Measurements from ENCODE around the gene TRIM45.

Gene TRIM45, protein sequence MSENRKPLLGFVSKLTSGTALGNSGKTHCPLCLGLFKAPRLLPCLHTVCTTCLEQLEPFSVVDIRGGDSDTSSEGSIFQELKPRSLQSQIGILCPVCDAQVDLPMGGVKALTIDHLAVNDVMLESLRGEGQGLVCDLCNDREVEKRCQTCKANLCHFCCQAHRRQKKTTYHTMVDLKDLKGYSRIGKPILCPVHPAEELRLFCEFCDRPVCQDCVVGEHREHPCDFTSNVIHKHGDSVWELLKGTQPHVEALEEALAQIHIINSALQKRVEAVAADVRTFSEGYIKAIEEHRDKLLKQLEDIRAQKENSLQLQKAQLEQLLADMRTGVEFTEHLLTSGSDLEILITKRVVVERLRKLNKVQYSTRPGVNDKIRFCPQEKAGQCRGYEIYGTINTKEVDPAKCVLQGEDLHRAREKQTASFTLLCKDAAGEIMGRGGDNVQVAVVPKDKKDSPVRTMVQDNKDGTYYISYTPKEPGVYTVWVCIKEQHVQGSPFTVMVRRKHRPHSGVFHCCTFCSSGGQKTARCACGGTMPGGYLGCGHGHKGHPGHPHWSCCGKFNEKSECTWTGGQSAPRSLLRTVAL

DNA sequence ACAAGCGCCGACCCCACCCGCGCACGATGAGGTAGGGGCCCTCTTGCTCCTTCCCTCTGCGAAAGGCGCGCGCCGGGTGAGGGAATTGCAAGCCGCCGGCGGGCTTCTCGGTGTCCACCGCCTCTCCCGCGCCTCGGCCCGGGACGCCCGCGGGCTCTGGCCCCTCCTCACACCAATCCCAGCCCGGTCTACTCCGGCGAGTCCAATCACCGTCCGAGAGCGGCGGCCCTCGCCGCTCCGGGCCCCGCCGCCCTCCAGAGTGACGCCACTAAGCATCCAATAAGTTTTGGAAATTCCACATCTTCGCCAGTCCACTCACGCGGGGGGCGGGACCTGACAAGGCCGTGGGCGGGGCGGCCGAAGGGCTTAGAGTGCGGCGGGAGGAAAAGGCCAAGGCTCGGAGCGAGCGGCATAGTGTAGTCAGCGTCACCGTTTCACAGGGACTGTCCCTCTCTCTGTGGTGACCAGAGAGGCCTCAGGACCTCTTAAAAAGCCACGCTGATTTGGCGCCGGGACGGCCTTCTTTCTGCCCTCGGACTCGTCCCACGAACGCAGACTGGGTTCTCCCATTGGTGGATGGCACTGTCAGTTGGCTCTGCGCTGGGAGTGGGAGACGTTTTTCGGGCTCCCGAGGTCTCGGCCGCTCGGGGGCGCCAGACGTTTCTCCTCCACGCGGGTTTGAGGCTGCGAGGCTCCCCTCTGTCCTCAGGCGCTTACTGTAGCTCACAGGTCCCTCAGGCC lies at the start of gene TRIM45:
TRIM45 (minus strand) TSS at position 161 of the 741 bp plus-strand sequence. CDS start 548 bp downstream, outside the sequence.
- Histone ChIP-seq H3K4me2 (peak within 1 kb of the TSS; percentile 51), H3K27ac (no peak within 1 kb of the TSS), H3K27me3 (ENCODE audit: insufficient read depth, low read depth) (no peaks in the 10 kb centered on the region), H3K4me1 (ENCODE audit: low read depth, poor library complexity, severe bottlenecking) (no peaks in the 10 kb centered on the region), H3K9ac (peak within 1 kb of the TSS; percentile 37; the same call in 1 of the 2 replicates), H3K36me3 (ENCODE audit: insufficient read depth) (no peaks in the 10 kb centered on the region), H4K20me1 (ENCODE audit: insufficient read depth) (no peaks in the 10 kb centered on the region), H3K4me3 (IDR thresholded peaks at IDR 0.05; ENCODE audit: insufficient read depth, low read depth, low read length) (peak within 1 kb of the TSS; percentile 62), H3K79me2 (ENCODE audit: insufficient read depth, low read depth) (no peaks in the 10 kb centered on the region), H2AFZ (ENCODE audit: low read depth) (peak within 1 kb of the TSS; percentile 73)
- TF ChIP-seq, protein P1, sequence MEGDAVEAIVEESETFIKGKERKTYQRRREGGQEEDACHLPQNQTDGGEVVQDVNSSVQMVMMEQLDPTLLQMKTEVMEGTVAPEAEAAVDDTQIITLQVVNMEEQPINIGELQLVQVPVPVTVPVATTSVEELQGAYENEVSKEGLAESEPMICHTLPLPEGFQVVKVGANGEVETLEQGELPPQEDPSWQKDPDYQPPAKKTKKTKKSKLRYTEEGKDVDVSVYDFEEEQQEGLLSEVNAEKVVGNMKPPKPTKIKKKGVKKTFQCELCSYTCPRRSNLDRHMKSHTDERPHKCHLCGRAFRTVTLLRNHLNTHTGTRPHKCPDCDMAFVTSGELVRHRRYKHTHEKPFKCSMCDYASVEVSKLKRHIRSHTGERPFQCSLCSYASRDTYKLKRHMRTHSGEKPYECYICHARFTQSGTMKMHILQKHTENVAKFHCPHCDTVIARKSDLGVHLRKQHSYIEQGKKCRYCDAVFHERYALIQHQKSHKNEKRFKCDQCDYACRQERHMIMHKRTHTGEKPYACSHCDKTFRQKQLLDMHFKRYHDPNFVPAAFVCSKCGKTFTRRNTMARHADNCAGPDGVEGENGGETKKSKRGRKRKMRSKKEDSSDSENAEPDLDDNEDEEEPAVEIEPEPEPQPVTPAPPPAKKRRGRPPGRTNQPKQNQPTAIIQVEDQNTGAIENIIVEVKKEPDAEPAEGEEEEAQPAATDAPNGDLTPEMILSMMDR (conservative IDR thresholded peaks at IDR 0.05; ENCODE audit: low read depth, low read length): peak; percentile 59; the same call in 1 of the 2 replicates

DNA sequence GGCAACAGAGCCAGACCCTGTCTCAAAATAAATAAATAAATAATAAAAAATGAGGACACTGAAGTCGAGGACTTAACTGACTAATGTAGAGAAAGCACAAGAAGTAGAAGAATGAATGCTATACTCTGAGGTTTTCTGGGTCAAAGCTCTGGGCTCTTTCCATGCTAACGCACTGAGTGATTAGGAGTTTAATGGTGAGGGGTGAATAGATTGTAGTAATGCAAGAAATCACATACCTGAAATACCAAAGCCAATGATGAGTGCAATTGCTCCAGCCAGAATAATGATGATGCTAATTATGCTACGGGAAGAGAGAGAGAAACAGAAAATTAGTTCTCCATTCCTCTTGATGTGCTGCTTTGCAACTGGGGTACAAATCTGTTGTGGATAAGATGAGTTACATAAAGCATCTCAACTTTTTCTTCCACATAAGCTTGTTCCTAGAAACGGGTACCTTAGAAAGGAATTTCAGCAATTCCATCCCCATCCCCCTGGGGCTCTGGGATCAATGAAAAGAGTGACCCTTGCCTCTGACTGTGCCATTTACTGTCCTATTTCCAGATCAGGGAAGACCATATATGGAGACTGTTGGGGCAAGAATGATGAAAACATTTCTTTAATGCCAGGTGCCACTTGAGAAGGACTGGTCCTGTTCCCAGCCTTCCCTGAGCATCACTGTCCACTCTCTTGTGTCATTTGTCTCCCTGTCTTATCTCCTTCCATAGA lies 48.5 kb upstream of the TRIM45 start:
- H3K4me3 ChIP-seq (IDR thresholded peaks at IDR 0.05; ENCODE audit: insufficient read depth, low read depth, low read length): no peak overlapping the region
- TF ChIP-seq, protein P1 (conservative IDR thresholded peaks at IDR 0.05; ENCODE audit: low read depth, low read length): no peak
- no peaks in the 10 kb centered on the region for H3K27me3 ChIP-seq (ENCODE audit: insufficient read depth, low read depth)
- H3K9ac ChIP-seq: no peak overlapping the region
- no peak overlapping the region for H3K27ac ChIP-seq
- H3K4me2 ChIP-seq: no peak overlapping the region
- no peaks in the 10 kb centered on the region for H3K36me3 ChIP-seq (ENCODE audit: insufficient read depth)
- no peaks in the 10 kb centered on the region for H4K20me1 ChIP-seq (ENCODE audit: insufficient read depth)
- H3K79me2 ChIP-seq (ENCODE audit: insufficient read depth, low read depth): no peaks in the 10 kb centered on the region
- no peak overlapping the region for H2AFZ ChIP-seq (ENCODE audit: low read depth)
- H3K4me1 ChIP-seq (ENCODE audit: low read depth, poor library complexity, severe bottlenecking): no peaks in the 10 kb centered on the region

- no peaks in the 10 kb centered on the region for H3K36me3 ChIP-seq (ENCODE audit: insufficient read depth)
- no peaks in the 10 kb centered on the region for H3K4me1 ChIP-seq (ENCODE audit: low read depth, poor library complexity, severe bottlenecking)
Measured at GRCh38 chr1:117167402-117167801, 45.9 kb upstream of the TRIM45 start.

More at GRCh38 chr1:117167402-117167801, 45.9 kb upstream of the TRIM45 start:
- Histone ChIP-seq H2AFZ (ENCODE audit: low read depth) (no peak overlapping the region), H3K4me2 (no peak overlapping the region), H3K4me3 (IDR thresholded peaks at IDR 0.05; ENCODE audit: insufficient read depth, low read depth, low read length) (no peak overlapping the region), H3K79me2 (ENCODE audit: insufficient read depth, low read depth) (no peaks in the 10 kb centered on the region), H3K27ac (no peak overlapping the region), H3K27me3 (ENCODE audit: insufficient read depth, low read depth) (no peaks in the 10 kb centered on the region), H3K9ac (no peak overlapping the region), H4K20me1 (ENCODE audit: insufficient read depth) (no peaks in the 10 kb centered on the region)
- TF ChIP-seq, protein P1 (conservative IDR thresholded peaks at IDR 0.05; ENCODE audit: low read depth, low read length): no peak
